Parathyroid adenoma (tissue), 2 donors: ENCODE data around the gene HOXA2.

Source experiments
- H2AFZ ChIP-seq: fragments of 300-600 bp; sonication (generic); one replicate; pipeline ENCODE4 v1.7.0; 2017; ENCODE audit warnings: antibody characterized with exemption, mild to moderate bottlenecking
- H3K27ac ChIP-seq: fragments of 300-600 bp; sonication (generic); one replicate; pipeline ENCODE4 v1.7.0; 2017
- H3K27me3 ChIP-seq: fragments of 300-600 bp; sonication (generic); one replicate; pipeline ENCODE4 v1.7.0; 2017; ENCODE audit warnings: low read length; ENCODE audit not compliant: control insufficient read depth, insufficient read depth
- H3K36me3 ChIP-seq: fragments of 300-600 bp; sonication (generic); one replicate; pipeline ENCODE4 v1.7.0; 2017; ENCODE audit warnings: low read length; ENCODE audit not compliant: control insufficient read depth, insufficient read depth
- H3K4me1 ChIP-seq: fragments of 300-600 bp; sonication (generic); one replicate; pipeline ENCODE4 v1.7.0; 2017; ENCODE audit warnings: control low read depth
- H3K4me2 ChIP-seq: fragments of 300-600 bp; sonication (generic); one replicate; pipeline ENCODE4 v1.7.0; 2017; ENCODE audit warnings: low read length
- H3K4me3 ChIP-seq: fragments of 300-600 bp; sonication (generic); one replicate; pipeline ENCODE4 v1.7.0; 2017; ENCODE audit warnings: low read depth, low read length
- H3K79me2 ChIP-seq: fragments of 300-600 bp; sonication (generic); one replicate; pipeline ENCODE4 v1.7.0; 2017; ENCODE audit warnings: control low read depth
- H3K9ac ChIP-seq: fragments of 300-600 bp; sonication (generic); one replicate; pipeline ENCODE4 v1.7.0; 2017; ENCODE audit warnings: mild to moderate bottlenecking
- H3K9me3 ChIP-seq: fragments of 300-600 bp; sonication (generic); one replicate; pipeline ENCODE4 v1.7.0; 2017; ENCODE audit warnings: low read length; ENCODE audit not compliant: control insufficient read depth
- TF ChIP-seq, protein P1 (sequence below): fragments of 300-600 bp; sonication (generic); IDR thresholded peaks from one replicate; pipeline ENCODE4 v1.7.0; 2017; ENCODE audit warnings: antibody characterized with exemption, mild to moderate bottlenecking
- donor health status: primary hyperparathyroidism.

The HOXA2 gene

GRCh38 chr7:27080844-27081436 lies 21.5 kb downstream of the HOXA2 start:
- H3K27ac ChIP-seq, result no peak overlapping the region
- no peaks in the 10 kb centered on the region for H3K36me3 ChIP-seq
- H3K79me2 ChIP-seq, result no peaks in the 10 kb centered on the region
- no peaks in the 10 kb centered on the region for H3K27me3 ChIP-seq
- no peaks in the 10 kb centered on the region for H3K4me1 ChIP-seq
- H3K4me2 ChIP-seq, result no peak overlapping the region
- no peak overlapping the region for H3K4me3 ChIP-seq
- no peak overlapping the region for H2AFZ ChIP-seq
- H3K9ac ChIP-seq, result no peak overlapping the region
- no peaks in the 10 kb centered on the region for H3K9me3 ChIP-seq
- TF ChIP-seq, protein P1, sequence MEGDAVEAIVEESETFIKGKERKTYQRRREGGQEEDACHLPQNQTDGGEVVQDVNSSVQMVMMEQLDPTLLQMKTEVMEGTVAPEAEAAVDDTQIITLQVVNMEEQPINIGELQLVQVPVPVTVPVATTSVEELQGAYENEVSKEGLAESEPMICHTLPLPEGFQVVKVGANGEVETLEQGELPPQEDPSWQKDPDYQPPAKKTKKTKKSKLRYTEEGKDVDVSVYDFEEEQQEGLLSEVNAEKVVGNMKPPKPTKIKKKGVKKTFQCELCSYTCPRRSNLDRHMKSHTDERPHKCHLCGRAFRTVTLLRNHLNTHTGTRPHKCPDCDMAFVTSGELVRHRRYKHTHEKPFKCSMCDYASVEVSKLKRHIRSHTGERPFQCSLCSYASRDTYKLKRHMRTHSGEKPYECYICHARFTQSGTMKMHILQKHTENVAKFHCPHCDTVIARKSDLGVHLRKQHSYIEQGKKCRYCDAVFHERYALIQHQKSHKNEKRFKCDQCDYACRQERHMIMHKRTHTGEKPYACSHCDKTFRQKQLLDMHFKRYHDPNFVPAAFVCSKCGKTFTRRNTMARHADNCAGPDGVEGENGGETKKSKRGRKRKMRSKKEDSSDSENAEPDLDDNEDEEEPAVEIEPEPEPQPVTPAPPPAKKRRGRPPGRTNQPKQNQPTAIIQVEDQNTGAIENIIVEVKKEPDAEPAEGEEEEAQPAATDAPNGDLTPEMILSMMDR, result no peak

GRCh38 chr7:27079234-27079975 lies 23.1 kb downstream of the HOXA2 start:
- no peaks in the 10 kb centered on the region for H3K27me3 ChIP-seq
- no peak overlapping the region for H3K9ac ChIP-seq
- H3K4me2 ChIP-seq, result no peak overlapping the region
- H3K4me3 ChIP-seq, result no peak overlapping the region
- H3K27ac ChIP-seq, result no peak overlapping the region
- TF ChIP-seq, protein P1, result no peak
- H2AFZ ChIP-seq, result no peak overlapping the region
- H3K4me1 ChIP-seq, result no peaks in the 10 kb centered on the region
- no peaks in the 10 kb centered on the region for H3K9me3 ChIP-seq
- no peaks in the 10 kb centered on the region for H3K79me2 ChIP-seq
- H3K36me3 ChIP-seq, result no peaks in the 10 kb centered on the region

DNA sequence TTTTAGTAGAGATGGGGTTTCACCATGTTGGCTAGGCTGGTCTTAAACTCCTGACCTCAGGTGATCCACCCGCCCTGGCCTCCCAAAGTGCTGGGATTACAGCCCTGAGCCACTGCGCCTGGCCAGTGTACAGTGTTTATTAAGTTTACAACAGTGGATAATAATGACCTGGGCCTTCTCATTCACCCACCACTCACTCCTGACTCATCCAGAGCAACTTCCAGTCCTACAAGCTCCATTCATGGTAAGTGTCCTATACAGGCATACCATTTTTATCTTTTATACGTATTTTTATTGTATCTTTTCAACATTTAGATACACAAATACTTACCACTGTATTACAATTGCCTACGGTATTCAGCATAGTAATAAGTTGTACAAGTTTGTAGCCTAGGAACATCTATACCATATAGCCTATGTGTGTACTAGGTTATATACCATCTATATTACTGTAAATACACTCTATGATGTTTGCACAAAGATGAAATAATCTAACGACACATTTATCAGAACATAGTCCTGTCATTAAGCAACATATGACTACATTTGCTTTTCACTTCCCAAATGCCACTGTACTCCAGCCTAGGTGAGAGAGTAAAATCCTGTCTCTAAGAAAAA lies 23.8 kb downstream of the HOXA2 start:
- H3K4me1 ChIP-seq, result no peaks in the 10 kb centered on the region
- H3K4me2 ChIP-seq, result no peak overlapping the region
- H3K27ac ChIP-seq, result no peak overlapping the region
- H3K4me3 ChIP-seq, result no peak overlapping the region
- no peaks in the 10 kb centered on the region for H3K9me3 ChIP-seq
- no peaks in the 10 kb centered on the region for H3K79me2 ChIP-seq
- H3K9ac ChIP-seq, result no peak overlapping the region
- H3K36me3 ChIP-seq, result no peaks in the 10 kb centered on the region
- TF ChIP-seq, protein P1, result no peak
- no peaks in the 10 kb centered on the region for H3K27me3 ChIP-seq
- H2AFZ ChIP-seq, result no peak overlapping the region

DNA sequence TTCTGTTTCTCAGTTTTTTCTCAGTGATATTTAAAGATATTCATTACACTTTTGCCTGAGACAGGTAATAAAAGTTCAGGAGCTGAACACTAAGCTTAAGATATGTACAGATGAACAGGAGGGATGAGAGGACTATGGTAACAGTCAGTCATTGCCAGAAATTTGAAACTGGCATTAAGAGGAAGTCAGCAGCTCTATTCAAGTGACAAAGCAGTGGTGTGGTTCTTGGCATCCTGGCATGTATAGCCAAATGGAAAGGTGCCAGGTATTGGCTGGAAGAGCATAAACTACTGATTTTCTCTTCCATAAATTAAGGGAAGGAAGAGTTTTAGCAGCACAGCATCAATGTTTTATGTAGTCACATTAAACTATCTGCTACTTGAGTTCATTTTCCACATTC lies 29.4 kb downstream of the HOXA2 start:
- Histone ChIP-seq H3K27ac (no peak overlapping the region), H2AFZ (no peak overlapping the region), H3K4me3 (no peak overlapping the region), H3K9ac (no peak overlapping the region), H3K9me3 (no peaks in the 10 kb centered on the region), H3K36me3 (no peaks in the 10 kb centered on the region), H3K4me1 (no peaks in the 10 kb centered on the region), H3K79me2 (no peaks in the 10 kb centered on the region), H3K27me3 (no peaks in the 10 kb centered on the region), H3K4me2 (no peak overlapping the region)
- TF ChIP-seq, protein P1, result no peak
